HCEC 1CT (cell line): ENCODE measurements around the gene FSD1L.
A peak's percentile ranks its signal among the peaks of the same experiment; 100 is the strongest.
"Not testable (repeated sequence)": the region's sequence is repeated elsewhere in the genome, so short reads cannot be mapped to it uniquely, and the experiment has no call there.

Experiments used
- DNase-seq: peaks from one replicate; pipeline ENCODE4 v3.0.0-alpha.2; 2017

FSD1L gene

DNA sequence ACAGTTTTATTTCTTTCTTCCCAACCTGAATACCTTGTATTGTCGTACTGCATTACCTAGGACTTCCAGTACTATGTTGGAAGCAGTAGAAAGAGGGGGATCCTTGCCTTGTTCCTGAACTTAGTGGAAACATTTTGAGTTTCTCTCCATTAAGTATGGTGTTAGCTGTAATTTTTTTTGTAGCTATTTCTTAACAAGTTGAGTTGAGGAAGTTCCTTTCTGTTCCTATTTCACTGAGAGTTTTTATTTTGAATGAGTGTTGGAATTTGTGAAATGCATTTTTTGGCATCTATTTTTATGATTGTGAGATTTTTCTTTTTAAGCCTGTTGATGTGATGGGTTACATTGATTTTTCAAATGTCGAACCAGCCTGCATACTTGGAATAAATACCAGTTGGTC, 49.0 kb downstream of the FSD1L start:
- no peak for DNase-seq

- DNase-seq: no peak
These were observed 49.9 kb downstream of the FSD1L start for GRCh38 chr9:105497704-105498103.

DNA sequence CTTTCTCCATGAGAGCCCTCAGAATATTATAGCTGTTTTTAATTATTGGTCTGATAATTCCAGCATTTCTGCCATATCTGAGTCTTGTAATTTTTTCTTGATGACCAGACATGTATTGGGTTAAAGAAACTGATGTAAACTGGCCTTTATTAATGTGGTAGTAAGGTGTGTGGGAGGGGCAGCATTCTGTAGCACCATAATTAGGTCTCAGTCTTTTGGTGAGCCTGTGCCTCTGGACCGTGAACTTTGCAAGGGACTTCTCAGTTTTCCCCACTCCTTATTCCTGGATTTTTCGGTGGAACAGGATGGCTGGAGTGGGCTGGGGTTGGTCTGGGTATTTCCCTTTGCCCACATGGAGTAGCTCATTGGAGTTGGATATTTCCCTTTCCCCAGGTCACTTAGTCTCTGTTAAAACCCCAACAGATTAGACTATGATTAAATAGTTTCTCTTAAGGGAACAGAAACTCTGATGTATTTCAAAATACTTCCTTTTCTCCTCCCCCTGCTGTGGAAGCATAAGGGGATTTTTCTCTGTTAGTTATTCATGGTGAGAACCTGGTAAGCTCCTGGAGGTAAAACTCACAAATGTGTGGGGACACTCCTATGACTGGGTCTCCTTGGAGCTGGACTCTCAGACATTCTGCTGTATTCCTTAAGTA, 52.4 kb downstream of the FSD1L start:
- no peak for DNase-seq

GRCh38 chr9:105501414-105501813, 53.6 kb downstream of the FSD1L start:
- DNase-seq: no peak

GRCh38 chr9:105502276-105502675, 54.4 kb downstream of the FSD1L start:
- no peak for DNase-seq

GRCh38 chr9:105503881-105504280, 56.0 kb downstream of the FSD1L start:
- DNase-seq: no peak

DNA sequence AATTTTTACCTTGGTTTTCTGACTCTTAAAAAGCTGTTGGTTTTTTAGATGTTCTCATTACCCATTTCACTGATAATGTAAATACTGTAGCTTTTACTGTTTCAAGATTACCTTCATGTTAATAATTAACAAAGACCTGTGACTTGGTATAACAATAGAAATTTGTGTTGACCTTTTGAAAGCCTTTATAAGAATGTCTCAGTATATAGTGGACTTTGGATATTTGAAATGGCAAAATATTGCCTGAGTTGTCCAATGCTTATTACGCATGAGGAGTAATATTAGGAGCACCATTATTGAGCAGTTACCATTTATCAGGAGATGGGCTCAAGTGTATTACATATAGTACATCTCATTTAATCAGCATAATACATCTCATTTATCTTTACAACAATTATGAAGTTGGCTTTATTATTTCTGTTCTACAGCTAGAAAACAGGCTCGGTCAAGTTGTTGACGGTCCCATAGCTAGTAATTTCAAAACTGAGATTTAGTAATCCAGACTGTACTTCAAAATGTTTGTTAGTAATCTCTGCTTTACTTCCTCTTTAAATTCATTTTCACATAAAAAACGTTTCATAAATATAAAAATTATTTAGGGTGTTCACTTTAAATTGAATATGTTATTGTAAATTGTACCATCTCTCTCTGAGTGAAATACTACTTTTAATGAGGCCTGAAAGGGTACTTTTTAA, 59.4 kb downstream of the FSD1L start:
- no peak for DNase-seq

- no peak for DNase-seq
These were observed 60.7 kb downstream of the FSD1L start for GRCh38 chr9:105508530-105508929.

DNA sequence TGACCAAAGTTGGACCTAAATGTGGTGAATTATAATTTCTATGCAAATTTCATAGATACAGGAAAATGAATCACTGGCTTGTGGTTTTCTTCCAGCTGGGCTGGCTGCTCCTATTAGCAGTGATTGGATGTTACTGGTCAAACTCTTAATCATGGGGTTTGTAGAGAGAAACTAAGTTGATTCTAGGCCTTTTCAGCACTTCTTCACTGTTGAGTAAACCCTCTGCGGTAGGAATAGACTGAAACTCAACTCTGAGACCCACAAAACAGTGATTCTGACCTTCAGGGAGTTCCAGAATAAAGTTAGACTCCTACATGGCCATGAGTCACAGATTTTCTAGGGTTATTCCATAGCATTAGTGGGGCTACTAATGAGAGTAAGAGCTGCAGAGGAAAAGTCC, 62.2 kb downstream of the FSD1L start:
- peak; percentile 93 for DNase-seq

DNA sequence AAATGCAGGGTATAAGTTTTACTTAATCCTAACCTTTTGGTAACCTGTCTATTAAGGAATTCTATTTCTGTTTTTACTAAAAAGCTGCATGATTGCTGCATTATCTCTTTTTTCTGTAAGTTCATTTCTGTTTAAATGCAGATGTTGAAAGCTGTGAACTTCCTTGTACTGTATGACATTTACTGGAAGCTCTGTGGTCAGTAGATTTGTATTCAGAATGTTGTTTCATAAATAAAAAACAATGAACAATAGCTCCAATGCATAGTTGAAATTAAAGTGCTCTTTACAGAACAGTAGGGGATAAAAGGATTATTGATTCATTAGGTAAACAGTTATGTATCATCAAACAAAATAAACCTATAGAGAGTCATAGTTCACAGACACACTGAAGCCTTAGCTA, 63.6 kb downstream of the FSD1L start:
- no peak for DNase-seq

- DNase-seq: no peak
These were observed 68.1 kb downstream of the FSD1L start for GRCh38 chr9:105515811-105516413.

GRCh38 chr9:105519710-105520369, 72.0 kb downstream of the FSD1L start:
- not testable (repeated sequence) for DNase-seq

- not testable (repeated sequence) for DNase-seq
These were observed 73.2 kb downstream of the FSD1L start for GRCh38 chr9:105520992-105521391.

GRCh38 chr9:105522618-105523385, 75.0 kb downstream of the FSD1L start:
- not testable (repeated sequence) for DNase-seq

- no peak for DNase-seq
These were observed 83.7 kb downstream of the FSD1L start for GRCh38 chr9:105531530-105531929.

- no peak for DNase-seq
These were observed 88.3 kb downstream of the FSD1L start for GRCh38 chr9:105535920-105536668.

DNA sequence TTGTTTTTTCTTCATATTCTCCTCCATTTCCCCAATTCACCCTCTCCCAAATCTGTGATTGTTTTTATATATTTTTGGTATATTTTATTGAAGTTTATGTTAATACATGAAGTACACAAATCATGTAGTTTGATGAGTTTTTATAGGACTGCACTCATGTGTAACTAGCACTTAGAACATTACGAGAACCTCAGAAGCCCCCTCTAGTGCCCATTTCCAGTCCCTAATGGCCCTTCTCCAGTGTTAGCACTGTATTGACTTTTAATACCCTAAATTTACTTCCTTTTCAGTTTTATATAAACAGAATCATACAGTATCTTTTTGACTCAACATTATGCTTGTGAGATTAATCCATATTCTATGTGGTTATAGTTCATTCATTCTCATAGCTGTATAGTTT, 91.6 kb downstream of the FSD1L start:
- DNase-seq: no peak

- no peak for DNase-seq
These were observed 94.0 kb downstream of the FSD1L start for GRCh38 chr9:105541838-105542237.

- no peak for DNase-seq
These were observed 106.2 kb downstream of the FSD1L start for GRCh38 chr9:105554042-105554441.

DNA sequence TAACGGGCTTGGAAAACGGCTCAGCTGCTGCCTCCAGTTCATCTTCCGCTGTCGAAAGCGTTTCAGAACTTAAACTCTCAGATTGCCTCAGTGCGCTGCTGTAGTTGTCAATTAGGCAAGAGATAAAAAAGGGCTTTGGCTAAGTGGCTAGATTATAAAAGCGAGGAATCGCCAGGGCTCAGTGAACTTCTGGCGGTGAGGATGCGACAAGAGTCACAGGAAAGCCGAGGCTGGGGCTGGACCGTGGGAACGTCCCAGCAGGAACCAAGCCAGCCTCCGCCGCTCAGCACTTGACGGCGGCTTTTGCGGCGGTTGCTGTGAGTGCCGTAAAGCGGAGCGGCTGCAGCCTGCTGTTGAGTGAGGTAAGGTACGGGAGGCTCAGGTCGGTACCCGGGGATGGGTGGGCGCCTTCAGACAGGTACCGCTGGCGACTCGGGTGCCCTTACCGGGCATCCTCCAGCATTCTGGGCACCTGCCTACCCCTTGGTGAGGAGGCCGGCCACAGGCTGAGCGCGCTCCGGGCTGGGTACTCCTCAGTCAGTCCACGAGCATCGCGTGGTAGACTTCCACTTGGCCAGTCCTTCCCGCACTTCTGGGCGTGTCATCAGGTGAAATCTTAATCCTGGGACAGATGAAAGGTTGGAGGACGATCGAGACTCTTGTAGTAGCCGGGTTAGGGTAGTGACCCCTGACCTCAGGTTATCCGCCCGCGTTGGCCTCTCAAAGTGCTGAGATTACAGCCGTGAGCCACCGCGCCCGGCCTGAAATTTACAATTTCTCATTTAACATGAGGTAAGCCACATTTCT, 110.2 kb downstream of the FSD1L start, which contains the start of gene FKTN:
Gene FKTN (plus strand): TSS at position 328 of the 807 bp plus-strand sequence. CDS start 16,902 bp downstream, outside the sequence.
- DNase-seq: peak; percentile 82

- no peak for DNase-seq
These were observed 124.6 kb downstream of the FSD1L start for GRCh38 chr9:105572455-105572854.
